Amygdala (tissue), 56 donors: ENCODE data around the gene KIAA0753.
A peak's percentile ranks its signal among the peaks of the same experiment; 100 is the strongest.
"Not testable (repeated sequence)": the region's sequence is repeated elsewhere in the genome, so short reads cannot be mapped to it uniquely, and the experiment has no call there.

Experiments
- DNase-seq, 56 donors: peaks; one replicate each; lab custom pipeline; 2025; lab: John Stamatoyannopoulos, UW

KIAA0753 gene

DNA sequence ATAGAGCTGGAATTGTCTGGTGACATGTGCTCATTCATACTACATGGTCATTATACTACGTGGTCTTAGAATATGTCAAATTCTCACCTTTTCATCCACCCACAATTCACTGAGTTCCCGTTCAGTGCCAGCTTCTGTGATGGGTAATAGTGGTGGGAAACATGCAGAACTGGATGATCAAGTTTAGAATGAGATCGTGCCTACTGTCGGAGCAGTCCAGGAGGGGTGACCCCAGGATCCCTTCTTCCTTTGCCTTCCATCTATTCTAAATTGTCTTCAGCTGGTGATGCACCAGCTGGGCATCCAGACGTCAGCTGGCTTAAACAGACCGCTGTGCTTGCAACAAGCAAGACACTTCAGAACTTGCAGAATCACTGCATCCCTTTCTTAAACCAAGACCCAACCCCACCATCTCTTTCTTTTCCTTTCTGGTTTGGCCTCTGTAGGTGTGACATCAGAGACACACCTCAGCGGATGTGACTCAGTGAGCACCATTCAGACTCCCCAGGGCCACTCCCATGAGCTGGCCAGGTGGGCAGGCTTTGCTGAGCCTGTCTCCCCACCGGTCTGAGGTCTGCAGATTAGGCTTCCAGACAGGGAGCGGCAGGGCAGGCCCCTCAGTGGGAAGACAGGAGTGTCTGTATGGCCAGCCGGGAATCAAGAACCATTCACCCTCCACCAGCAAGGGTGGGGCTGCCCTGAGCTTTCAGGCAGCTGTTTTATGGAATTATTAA is 29.1 kb upstream of the KIAA0753 start:
- DNase-seq, result no peak

DNA sequence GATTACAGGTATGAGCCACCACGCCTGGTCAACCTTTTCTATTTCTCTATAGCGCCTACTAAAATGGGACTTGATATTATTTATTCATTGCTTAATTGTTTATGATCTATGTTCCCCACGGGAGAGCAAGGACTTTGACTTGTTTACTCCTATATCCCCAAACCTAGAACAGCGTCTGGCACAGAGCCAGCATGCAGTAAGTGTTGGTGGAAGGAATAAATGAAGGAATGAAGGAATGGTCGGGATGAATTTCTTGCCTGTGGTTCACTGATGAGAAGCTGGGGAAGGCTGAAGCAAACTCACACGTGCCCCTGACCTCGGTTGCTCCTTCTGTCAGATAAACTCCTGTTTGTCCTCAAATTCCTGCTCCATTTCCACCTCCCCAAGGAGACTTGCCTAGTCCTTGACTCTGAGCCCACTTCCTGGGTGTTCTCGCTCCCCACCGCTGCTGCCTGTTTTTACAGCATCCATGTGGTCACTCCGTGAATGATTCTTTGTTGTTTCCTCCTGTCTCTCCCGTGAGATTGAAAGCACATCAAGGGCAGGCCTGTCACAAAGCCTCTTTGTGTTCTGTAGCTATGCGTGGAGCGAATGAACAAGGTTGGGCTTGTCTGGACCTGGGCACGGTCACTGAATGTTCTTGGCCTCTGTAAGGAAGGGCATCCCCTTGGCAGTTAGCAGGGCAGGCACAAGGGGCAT is 28.4 kb upstream of the KIAA0753 start:
- no peak for DNase-seq

GRCh38 chr17:6668219-6668618 is 27.7 kb upstream of the KIAA0753 start:
- no peak for DNase-seq

DNA sequence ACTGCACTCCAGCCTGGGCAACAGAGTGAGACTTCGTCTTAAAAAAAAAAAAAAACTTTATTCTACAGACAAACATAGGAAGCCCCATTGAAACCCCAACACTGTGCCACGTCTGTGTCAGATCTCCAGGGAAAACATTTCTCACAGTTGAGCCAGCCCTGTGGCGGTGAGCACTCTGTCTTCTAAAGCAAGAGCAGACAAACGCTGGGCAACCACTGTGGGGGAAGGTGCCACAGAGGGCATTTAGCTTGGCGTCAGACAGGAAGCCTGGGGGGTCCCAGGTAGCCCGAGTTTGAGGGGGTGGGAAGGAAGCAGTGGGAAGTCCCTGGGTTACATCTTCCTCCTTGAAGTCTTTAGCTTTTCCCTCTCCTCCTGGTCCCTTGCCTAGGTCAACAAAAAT is 27.0 kb upstream of the KIAA0753 start:
- DNase-seq, result no peak

- no peak for DNase-seq
Observed at GRCh38 chr17:6666557-6666956, 26.0 kb upstream of the KIAA0753 start.

GRCh38 chr17:6666077-6666521 is 25.6 kb upstream of the KIAA0753 start:
- peak in 50 of 56 donors; percentile 2 to 79 (median 45) for DNase-seq

DNA sequence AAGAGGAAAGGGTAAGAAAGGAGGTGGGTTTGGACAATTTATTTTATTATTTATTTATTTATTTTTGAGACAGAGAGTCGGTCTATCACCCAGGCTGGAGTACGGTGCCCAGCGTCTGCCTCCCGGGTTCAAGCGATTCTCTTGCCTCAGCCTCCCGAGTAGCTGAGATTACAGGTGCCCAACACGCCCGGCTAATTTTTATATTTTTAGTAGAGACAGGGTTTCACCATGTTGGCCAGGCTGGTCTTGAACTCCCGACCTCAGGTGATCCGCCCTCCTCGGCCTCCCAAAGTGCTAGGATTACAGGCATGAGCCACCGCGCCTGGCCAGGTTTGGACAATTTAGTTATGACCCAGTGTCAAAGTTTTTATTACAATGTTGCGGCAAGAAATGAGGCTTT is 22.7 kb upstream of the KIAA0753 start:
- DNase-seq, result not testable (repeated sequence)

GRCh38 chr17:6661464-6661848 is 20.9 kb upstream of the KIAA0753 start:
- no peak for DNase-seq

GRCh38 chr17:6660805-6661463 is 20.4 kb upstream of the KIAA0753 start:
- DNase-seq, result peak in 1 of 56 donors; percentile 33

DNA sequence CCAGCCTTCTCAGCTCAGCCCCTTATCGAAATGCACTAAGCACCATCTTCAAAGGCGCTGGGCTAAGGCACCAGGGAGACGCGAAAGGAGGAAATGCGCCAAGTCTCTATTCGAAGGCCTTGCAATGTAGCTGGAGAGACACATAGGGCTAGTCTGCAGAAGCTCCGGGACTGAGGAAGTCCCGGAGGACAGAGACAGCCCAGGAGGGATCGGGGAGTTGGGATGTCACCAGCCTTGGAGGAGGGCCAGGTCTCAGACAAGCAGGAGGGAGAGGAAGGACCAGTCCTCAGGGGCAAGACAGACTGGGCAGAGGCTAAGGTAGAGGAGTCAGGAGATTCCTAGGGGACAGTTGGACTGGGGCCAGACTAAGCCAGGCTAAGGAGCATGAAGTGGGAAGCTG is 19.6 kb upstream of the KIAA0753 start:
- DNase-seq, result no peak

DNA sequence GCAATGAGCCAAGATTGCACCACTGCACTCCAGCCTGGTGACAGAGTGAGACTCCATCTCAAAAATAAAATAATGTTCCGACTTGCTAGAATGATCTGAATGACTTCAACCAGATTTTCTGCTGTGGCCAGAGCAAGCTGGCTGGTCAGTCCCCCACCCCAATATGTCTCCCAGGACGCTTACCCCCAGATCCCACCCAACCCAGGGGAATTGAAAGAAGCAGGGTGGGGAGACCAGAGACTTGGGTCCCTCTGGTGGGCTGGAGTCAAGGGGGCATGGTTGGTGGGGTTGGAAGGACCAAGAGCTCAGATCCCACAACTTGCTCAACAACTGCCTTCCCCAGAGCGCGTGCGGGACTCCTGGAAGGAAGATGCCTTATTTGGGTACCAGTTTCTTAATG is 17.9 kb upstream of the KIAA0753 start:
- not testable (repeated sequence) for DNase-seq

- DNase-seq, result no peak
Observed at GRCh38 chr17:6657633-6658287, 17.2 kb upstream of the KIAA0753 start.

GRCh38 chr17:6656797-6657632 is 16.5 kb upstream of the KIAA0753 start:
- DNase-seq, result not testable (repeated sequence)

GRCh38 chr17:6655732-6656361 is 15.3 kb upstream of the KIAA0753 start:
- not testable (repeated sequence) for DNase-seq

DNA sequence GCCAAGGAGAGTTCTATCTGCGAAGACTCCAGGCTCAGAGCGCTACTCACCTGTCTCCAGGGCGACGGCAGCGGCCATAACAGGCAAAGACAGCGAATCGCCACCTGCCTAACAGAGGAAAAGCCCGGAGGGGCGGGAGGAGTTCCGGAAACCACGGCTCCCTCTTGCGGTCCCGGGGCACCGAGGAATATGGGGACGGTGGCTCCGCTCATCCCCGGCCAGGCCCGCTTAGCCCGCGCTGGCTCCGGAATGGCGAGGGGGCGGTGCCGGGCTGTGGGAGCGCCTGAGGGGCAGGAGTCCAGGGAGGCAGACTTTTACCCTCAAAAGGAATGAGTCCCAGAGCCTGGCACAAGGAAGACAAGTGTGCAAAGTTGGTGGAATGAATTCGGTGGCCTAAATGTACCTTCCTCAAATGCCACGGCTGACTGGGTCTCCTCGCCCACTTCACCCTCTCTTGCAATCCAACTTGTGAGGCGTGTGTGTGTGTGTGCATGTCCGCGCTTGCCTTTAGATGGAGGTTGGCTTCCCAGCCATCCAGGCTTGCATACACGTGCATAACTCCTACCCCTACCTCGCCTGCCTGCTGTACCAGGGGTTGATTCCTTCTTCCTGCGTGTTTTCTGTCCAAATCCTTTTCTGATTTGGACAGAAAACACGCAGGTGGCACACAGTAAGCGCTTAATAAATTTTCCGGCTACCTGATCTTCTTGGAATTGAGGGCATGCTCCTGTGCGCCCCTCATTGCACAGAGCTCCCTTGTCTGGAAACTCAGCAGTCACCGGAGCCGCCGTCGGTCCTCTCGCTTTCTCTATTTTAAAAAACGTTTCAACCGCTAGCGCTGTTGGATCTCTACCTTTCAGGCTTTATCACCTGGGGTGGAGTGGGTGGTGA is 14.6 kb upstream of the KIAA0753 start:
- DNase-seq, result peak in 1 of 56 donors; percentile 30

- DNase-seq, result peak in 2 of 56 donors; percentile 37 to 64
Observed at GRCh38 chr17:6651919-6652452, 11.5 kb upstream of the KIAA0753 start.

- peak in 55 of 56 donors; percentile 24 to 95 (median 88) for DNase-seq
Observed at GRCh38 chr17:6651354-6651918, 10.9 kb upstream of the KIAA0753 start, which contains the start of the genes C17orf100 and MED31. C17orf100 (plus strand) TSS chr17:6651762; CDS start chr17:6651914, 152 bp downstream. MED31 (minus strand) TSS chr17:6651605; CDS start chr17:6651528, 77 bp downstream.

DNA sequence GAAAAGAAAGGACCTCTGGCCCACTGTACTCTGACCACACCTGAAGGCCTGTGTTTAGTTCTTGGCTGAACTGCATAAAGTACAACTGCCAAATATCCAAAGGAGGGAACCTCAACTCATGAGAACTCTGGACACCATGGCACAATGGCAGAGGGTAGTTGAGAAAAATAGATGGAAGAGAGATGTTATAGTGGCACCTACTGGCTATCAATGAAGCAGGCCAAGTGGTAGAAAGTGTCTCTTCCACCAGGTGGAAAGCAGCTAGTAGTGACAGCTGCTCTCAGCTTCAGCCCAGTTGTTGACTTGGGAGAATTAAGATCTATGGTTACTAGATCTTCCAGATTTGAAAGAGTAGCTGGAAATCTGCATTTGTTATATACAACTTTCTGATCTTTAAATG is 7.7 kb upstream of the KIAA0753 start:
- DNase-seq, result no peak
